ENCODE measurements around the gene RENBP. TPM values are rescaled to one million over a fixed set of nuclear protein-coding genes. Genes with fewer than 3 reads are reported as not detected.

Gene RENBP
- total and polyA plus RNA-seq, 4 donors, result 1.0 to 7.9 (median 7.0) TPM

DNA sequence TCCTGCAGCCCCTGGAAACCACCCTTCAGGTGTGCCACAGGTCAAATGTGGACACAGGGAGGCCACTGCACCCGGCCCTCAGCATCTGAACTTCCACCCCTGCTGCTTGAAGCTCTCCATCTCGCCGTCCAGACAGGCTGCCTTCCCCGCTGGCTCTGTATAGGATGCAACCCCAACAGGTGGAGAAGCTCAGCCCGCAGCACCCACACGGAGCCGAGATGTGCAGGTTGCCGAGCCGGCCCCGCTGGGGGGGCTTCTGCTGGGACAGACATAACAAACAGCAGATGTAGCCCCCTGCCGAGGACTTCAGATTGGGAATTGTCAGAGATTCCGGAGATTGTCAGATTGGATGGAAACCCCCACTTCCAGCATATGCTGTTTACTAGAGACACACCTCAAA is 48.6 kb upstream of the RENBP start:
- WGBS, result 91% methylated on average over 12 of the region's 12 CpGs
- TF ChIP-seq RXRA (IDR thresholded peaks at IDR 0.05) (no peak), RAD21 (IDR thresholded peaks at IDR 0.05) (no peak), HNF4A (conservative IDR thresholded peaks at IDR 0.05) (no peak), TAF1 (conservative IDR thresholded peaks at IDR 0.05) (no peak)
- TF ChIP-seq, protein P1, sequence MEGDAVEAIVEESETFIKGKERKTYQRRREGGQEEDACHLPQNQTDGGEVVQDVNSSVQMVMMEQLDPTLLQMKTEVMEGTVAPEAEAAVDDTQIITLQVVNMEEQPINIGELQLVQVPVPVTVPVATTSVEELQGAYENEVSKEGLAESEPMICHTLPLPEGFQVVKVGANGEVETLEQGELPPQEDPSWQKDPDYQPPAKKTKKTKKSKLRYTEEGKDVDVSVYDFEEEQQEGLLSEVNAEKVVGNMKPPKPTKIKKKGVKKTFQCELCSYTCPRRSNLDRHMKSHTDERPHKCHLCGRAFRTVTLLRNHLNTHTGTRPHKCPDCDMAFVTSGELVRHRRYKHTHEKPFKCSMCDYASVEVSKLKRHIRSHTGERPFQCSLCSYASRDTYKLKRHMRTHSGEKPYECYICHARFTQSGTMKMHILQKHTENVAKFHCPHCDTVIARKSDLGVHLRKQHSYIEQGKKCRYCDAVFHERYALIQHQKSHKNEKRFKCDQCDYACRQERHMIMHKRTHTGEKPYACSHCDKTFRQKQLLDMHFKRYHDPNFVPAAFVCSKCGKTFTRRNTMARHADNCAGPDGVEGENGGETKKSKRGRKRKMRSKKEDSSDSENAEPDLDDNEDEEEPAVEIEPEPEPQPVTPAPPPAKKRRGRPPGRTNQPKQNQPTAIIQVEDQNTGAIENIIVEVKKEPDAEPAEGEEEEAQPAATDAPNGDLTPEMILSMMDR (IDR thresholded peaks at IDR 0.05; ENCODE audit: low read depth, low read length, missing input control), result no peak
- no peaks in the 10 kb centered on the region for H3K27me3 ChIP-seq (ENCODE audit: control insufficient read depth in 4 of 4, insufficient read depth in 4 of 4, low read length in 3 of 4)

DNA sequence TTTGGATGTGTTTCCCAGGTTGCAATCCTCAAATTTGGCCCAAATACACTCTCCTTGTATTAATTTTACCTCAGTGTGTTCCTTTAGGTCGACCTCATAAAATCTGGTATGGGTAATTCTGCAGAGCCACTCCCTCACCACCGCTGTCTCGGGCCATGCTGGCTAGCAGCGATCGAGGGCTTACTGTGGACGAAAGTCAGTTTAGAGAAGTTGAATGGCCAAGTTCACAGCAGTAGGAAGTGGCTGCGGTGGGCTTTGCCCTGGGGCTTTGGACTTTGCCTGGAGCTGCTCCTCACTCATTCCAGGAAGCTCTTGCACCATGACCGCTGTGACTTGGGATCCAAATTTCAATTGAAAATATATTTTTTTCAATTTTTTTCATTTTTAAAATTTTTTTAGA is 47.7 kb upstream of the RENBP start:
- H3K27ac ChIP-seq (ENCODE audit: low read depth in 1 of 2, low read length in 2 of 2), result no peak overlapping the region
- H3K9me3 ChIP-seq (ENCODE audit: control insufficient read depth in 4 of 4, low read length in 3 of 4), result no peaks in the 10 kb centered on the region
- no peak overlapping the region for H3K9ac ChIP-seq (ENCODE audit: low read depth in 1 of 2, low read length in 2 of 2)
- 86% methylated on average over 8 of the region's 8 CpGs for WGBS
- TF ChIP-seq, protein P1 (IDR thresholded peaks at IDR 0.05; ENCODE audit: low read depth, low read length, missing input control), result no peak
- TF ChIP-seq HNF4G (IDR thresholded peaks at IDR 0.05) (no peak), RXRA (IDR thresholded peaks at IDR 0.05) (no peak), NR2F2 (IDR thresholded peaks at IDR 0.05) (no peak), FOXA2 (IDR thresholded peaks at IDR 0.05) (no peak)
- TF ChIP-seq, protein P2, sequence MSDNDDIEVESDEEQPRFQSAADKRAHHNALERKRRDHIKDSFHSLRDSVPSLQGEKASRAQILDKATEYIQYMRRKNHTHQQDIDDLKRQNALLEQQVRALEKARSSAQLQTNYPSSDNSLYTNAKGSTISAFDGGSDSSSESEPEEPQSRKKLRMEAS (IDR thresholded peaks at IDR 0.05), result no peak
- TF ChIP-seq, protein P3, sequence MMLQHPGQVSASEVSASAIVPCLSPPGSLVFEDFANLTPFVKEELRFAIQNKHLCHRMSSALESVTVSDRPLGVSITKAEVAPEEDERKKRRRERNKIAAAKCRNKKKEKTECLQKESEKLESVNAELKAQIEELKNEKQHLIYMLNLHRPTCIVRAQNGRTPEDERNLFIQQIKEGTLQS (IDR thresholded peaks at IDR 0.05), result no peak
- H3K36me3 ChIP-seq (ENCODE audit: control insufficient read depth in 4 of 4, insufficient read depth in 3 of 4, low read depth in 1 of 4, low read length in 3 of 4), result no peaks in the 10 kb centered on the region
- no peaks in the 10 kb centered on the region for H3K27me3 ChIP-seq (ENCODE audit: control insufficient read depth in 4 of 4, insufficient read depth in 4 of 4, low read length in 3 of 4)
- no peak overlapping the region for H3K4me3 ChIP-seq (ENCODE audit: low read depth in 1 of 3, low read length in 3 of 3)
- DNase-seq (ENCODE audit: low spot score), result no peak
- H3K4me1 ChIP-seq (ENCODE audit: control insufficient read depth in 4 of 4, insufficient read depth in 4 of 4, low read length in 3 of 4), result no peaks in the 10 kb centered on the region

More for the DNA sequence above, 48.6 kb upstream of the RENBP start:
- Histone ChIP-seq H3K9ac (ENCODE audit: low read depth in 1 of 2, low read length in 2 of 2) (no peak overlapping the region), H3K36me3 (ENCODE audit: control insufficient read depth in 4 of 4, insufficient read depth in 3 of 4, low read depth in 1 of 4, low read length in 3 of 4) (no peaks in the 10 kb centered on the region), H3K4me1 (ENCODE audit: control insufficient read depth in 4 of 4, insufficient read depth in 4 of 4, low read length in 3 of 4) (no peaks in the 10 kb centered on the region), H3K4me3 (ENCODE audit: low read depth in 1 of 3, low read length in 3 of 3) (no peak overlapping the region), H3K9me3 (ENCODE audit: control insufficient read depth in 4 of 4, low read length in 3 of 4) (no peaks in the 10 kb centered on the region), H3K27ac (ENCODE audit: low read depth in 1 of 2, low read length in 2 of 2) (no peak overlapping the region)
- no peak for DNase-seq (ENCODE audit: low spot score)

DNA sequence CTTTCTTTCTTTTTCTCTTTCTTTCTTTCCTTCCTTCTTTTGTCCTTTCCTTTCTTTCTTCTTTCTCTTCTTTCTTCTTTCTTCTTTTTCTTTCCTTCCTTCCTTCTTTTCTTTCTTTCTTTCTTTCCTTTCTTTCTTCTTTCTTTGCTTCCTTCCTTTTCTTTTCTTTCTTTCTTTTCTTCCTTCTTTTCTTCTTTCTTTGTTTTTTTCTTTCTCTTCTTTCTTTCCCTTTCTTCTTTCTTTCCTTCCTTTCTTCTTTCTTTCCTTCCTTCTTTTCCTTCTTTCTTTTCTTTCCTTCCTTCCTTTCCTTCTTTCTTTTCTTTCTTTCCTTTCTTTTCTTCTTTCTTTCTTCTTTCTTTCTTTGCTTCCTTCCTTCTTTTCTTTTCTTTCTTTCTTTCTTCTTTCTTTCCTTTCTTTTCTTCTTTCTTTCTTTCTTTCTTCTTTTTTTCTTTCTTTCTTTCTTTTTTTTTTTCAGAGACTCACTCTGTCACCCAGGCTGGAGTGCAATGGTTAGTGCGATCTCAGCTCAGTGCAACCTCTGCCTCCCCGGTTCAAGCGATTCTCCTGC is 46.7 kb upstream of the RENBP start:
- no peak overlapping the region for H3K9ac ChIP-seq (ENCODE audit: low read depth in 1 of 2, low read length in 2 of 2)
- no peaks in the 10 kb centered on the region for H3K36me3 ChIP-seq (ENCODE audit: control insufficient read depth in 4 of 4, insufficient read depth in 3 of 4, low read depth in 1 of 4, low read length in 3 of 4)
- no peak overlapping the region for H3K4me3 ChIP-seq (ENCODE audit: low read depth in 1 of 3, low read length in 3 of 3)
- WGBS, result over 99% methylated on average over 3 of the region's 3 CpGs
- H3K4me1 ChIP-seq (ENCODE audit: control insufficient read depth in 4 of 4, insufficient read depth in 4 of 4, low read length in 3 of 4), result peaks cover 0 to 2% (median 0%) of the 10 kb centered on the region in 4 donors
- H3K27me3 ChIP-seq (ENCODE audit: control insufficient read depth in 4 of 4, insufficient read depth in 4 of 4, low read length in 3 of 4), result no peaks in the 10 kb centered on the region
- DNase-seq (ENCODE audit: low spot score), result no peak
- no peak for TF ChIP-seq EGR1 (IDR thresholded peaks at IDR 0.05; ENCODE audit: low read depth in 2 of 2)
- TF ChIP-seq RXRA (IDR thresholded peaks at IDR 0.05), result no peak
- no peak for TF ChIP-seq JUND (IDR thresholded peaks at IDR 0.05)
- TF ChIP-seq NR2F2 (IDR thresholded peaks at IDR 0.05), result no peak
- no peak overlapping the region for H3K27ac ChIP-seq (ENCODE audit: low read depth in 1 of 2, low read length in 2 of 2)
- no peaks in the 10 kb centered on the region for H3K9me3 ChIP-seq (ENCODE audit: control insufficient read depth in 4 of 4, low read length in 3 of 4)

Measured in liver (tissue), 9 donors.